Fibroblast of peridontal ligament (primary cell): ENCODE measurements around the gene STIMATE.

Experiments
- DNase-seq: peaks from one replicate; pipeline ENCODE4 v3.0.0-alpha.2; 2010; ENCODE audit errors: extremely low read depth

STIMATE gene

GRCh38 chr3:52897130-52898122, at the start of gene STIMATE:
Gene STIMATE, minus strand, starts transcription at chr3:52897548. Its CDS starts 98 bp downstream, at chr3:52897450.
- peak; percentile 63 for DNase-seq

- peak; percentile 2 for DNase-seq
Measured at GRCh38 chr3:52939600-52939999, 42.3 kb upstream of the STIMATE start.

- peak; percentile 73 for DNase-seq
Measured at GRCh38 chr3:52934630-52935530, 37.5 kb upstream of the STIMATE start.

- no peak for DNase-seq
Measured at GRCh38 chr3:52931889-52932288, 34.5 kb upstream of the STIMATE start.

GRCh38 chr3:52931328-52931727, 34.0 kb upstream of the STIMATE start:
- DNase-seq = no peak

- no peak for DNase-seq
Measured at GRCh38 chr3:52930748-52931147, 33.4 kb upstream of the STIMATE start.

GRCh38 chr3:52926554-52926953, 29.2 kb upstream of the STIMATE start:
- DNase-seq = no peak

GRCh38 chr3:52925405-52926313, 28.3 kb upstream of the STIMATE start:
- DNase-seq = no peak

- no peak for DNase-seq
Measured at GRCh38 chr3:52923963-52924362, 26.6 kb upstream of the STIMATE start.

GRCh38 chr3:52920841-52921240, 23.5 kb upstream of the STIMATE start:
- DNase-seq = no peak

- DNase-seq = no peak
Measured at GRCh38 chr3:52917044-52917443, 19.7 kb upstream of the STIMATE start.

GRCh38 chr3:52915294-52915693, 17.9 kb upstream of the STIMATE start:
- DNase-seq = no peak

- no peak for DNase-seq
Measured at GRCh38 chr3:52912885-52913731, 15.8 kb upstream of the STIMATE start.

GRCh38 chr3:52910823-52911222, 13.5 kb upstream of the STIMATE start:
- no peak for DNase-seq

- no peak for DNase-seq
Measured at GRCh38 chr3:52907497-52907896, 10.1 kb upstream of the STIMATE start.

- no peak for DNase-seq
Measured at GRCh38 chr3:52904552-52904951, 7.2 kb upstream of the STIMATE start.

- no peak for DNase-seq
Measured at GRCh38 chr3:52904000-52904399, 6.7 kb upstream of the STIMATE start.

- no peak for DNase-seq
Measured at GRCh38 chr3:52896613-52897012, 735 bp downstream of the STIMATE start.

- no peak for DNase-seq
Measured at GRCh38 chr3:52896151-52896550, 1.2 kb downstream of the STIMATE start.

GRCh38 chr3:52895418-52895817, 1.9 kb downstream of the STIMATE start:
- no peak for DNase-seq
